HG02610 (cell line): ENCODE results near the gene TNFRSF8.
A peak's percentile ranks its signal among the peaks of the same experiment; 100 is the strongest.

Experiments used
- ATAC-seq: cut with Tn5 transposase; IDR thresholded peaks from one replicate; pipeline ENCODE4 v1.9.1; 2021; ENCODE audit warnings: mild to moderate bottlenecking, moderate library complexity; ENCODE audit not compliant: unreplicated experiment

The TNFRSF8 gene

DNA sequence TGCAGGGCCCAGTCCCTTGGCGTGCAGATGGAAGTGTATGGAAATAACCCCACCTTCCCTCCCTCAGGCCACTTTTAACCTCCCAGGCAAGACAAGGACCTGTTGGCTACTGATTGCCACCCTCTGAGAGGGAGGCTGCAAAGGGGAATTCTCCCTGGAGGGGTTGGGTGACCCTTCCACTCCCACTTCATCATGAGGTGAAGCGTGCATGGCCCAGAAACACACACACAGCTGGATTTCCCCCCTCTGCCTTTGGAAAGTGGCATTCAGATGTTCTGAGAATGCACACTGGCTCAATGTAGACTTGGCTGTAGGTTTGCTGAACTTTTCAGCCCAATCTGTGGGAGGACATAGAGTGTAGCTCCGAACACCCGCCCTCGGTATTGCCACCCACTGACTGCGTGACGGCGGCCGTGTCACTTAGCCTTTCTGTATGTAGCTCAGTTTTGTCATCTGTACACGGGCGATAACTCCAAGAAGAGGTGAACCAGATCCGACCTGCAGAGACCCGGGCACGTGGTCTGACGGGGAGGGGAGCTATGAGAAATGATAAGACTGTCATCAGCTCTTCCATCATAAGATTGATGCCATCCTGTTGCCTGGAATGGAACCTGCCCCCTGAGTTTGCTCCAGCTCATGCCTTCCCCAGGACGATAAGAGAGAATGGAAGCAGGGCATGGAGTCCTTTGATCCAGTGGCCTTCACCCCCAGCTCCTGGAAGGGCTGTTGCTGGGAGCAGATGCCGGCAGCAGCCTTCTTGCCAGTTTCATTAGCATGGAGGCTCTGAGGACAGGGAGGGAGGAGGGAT, 24.5 kb upstream of the TNFRSF8 start:
- no peak for ATAC-seq

DNA sequence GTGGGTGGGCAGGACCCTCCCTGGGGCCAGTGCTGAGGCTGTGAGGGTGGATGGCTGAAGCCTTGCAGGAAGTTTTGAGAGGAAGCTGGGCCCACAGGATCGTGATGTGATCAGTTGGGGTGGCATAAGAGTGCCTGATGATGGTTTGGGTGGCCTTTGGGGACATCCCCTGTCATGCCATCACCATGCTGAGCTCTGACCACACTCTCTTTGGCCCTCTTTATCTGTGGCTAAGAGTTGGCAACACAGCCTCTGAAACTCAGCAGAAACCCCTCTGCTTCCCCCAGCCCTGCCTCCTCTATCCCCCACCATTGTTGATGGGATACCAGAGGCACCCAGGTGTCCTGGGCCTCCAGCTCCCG, 24.0 kb upstream of the TNFRSF8 start:
- no peak for ATAC-seq

DNA sequence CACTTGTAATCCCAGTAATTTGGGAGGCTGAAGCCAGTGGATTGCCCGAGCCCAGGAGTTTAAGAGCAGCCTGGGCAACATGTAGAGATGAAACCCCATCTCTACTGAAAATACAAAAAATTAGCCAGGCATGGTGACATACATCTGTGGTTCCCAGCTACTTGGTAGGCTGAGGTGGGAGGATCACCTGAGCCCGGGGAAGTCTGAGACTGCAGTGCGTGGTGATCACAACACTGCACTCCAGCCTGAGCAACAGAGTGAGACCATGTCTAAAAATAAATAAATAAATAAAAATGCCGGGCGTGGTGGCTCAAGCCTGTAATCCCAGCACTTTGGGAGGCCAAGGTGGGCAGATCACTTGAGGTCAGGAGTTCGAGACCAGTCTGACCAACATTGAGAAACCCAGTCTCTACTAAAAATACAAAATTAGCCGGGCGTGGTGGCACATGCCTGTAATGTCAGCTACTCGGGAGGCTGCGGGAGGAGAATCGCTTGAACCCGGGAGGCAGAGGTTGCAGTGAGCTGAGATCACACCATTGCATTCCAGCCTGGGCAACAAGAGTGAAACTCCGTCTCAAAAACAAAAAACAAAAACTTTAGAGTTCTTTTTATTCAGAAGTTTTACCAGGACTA, 23.2 kb upstream of the TNFRSF8 start:
- ATAC-seq: peak; percentile 43

DNA sequence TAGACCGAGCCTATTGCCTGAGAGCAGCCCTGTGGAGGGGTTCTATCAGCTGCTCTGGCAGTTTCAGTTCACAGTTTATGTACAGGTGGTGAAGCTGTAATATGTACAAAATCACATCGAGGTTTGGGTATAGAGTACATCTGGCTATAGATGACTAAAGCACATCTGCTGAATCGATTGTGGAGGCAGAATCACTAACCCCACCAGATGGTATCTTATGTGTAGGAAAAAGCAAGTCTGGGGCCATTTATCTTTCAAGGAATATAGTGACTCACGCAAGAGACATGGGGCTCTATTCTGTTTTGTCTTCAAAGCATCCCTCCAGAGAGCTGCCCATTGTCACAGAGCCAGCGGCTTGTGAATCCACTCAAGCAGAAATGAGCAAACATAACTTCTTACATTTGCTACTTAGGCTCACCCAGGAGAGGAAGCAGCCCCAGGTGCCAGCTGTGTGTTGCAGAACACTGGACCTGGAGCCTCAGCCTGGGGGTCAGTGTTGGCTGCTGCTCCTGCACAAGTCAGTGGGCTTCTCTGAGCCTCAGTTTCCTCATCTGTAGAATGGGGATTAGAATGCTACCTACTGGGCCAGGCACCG, 22.5 kb upstream of the TNFRSF8 start:
- ATAC-seq: peak; percentile 61

DNA sequence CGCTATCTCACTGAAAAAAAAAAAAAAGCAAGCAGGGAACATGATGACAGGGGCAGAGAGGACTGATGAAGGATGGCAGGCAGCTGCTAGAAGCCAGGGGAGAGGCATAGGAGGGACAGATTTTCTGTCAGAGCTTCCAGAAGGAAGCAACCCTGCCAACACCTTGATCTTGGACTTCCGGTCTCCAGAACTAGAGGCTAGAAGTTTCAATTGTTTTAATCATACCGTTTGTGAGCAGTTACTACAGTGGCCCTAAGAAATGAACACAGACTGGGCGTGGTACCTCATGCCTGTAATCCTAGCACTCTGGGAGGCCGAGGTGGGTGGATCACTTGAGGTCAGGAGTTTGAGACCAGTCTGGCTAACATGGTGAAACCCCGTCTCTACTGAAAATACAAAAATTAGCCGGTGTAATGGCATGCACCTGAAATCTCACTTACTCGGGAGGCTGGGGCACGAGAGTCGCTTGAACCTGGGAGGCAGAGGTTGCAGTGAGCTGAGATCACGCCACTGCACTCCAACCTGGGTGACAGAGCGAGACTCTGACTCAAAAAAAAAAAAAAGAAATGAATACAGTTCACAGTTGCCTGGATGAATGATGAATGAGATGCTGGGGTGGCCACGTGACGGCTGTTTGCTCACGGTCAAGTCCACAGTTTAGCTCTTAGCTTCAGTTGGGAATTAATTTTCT, 18.8 kb upstream of the TNFRSF8 start:
- peak; percentile 27 for ATAC-seq

DNA sequence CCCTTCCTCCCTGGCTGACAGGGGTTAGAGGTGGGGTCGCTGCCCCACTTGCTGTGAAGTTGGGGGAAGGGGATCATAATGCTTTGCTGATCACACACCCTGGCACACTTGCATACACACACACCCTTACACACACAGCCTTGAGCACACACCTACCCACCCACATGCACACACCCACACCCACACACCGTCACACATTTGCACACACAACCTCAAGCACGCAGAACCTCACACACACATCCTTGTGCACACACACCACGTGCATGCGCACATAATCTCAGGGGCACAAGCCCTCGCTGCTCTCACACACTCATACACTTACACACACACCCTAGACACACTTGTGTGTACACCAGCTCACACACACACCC, 16.4 kb upstream of the TNFRSF8 start:
- no peak for ATAC-seq

DNA sequence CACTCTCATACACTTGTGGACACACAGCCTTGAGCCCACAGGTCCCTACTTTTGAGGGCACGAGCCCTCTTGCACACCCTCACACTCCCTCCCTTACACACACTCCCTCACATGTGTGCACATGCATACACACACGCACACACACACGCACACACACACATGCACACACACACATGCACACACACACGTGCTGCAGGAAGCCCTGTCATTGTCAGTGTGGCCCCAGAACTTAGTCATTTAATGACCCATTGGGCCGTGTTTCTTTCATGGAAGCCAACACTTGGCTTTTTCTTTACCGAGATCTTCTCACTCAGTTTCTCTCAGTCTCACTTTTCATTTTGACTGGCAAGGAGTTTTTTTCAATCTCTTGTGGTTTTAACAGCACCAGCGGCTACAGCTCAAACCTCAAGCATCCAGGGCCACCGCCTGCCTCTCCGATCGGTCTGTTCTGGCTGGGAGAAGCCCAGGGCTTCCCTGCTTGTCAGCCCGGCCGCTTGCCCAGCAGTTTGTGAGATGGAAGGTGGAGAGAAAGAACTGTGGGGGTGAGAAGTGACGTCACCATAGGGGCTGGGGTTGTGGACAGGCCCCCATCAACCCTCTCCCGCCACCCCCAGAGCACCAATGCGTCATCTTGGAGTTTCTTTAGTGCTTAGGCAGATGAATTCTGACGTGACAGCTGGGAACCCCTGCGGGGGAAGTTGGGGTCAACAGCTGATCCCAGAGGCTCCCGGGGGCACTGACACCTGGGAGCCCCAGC, 15.8 kb upstream of the TNFRSF8 start:
- ATAC-seq: peak; percentile 37

DNA sequence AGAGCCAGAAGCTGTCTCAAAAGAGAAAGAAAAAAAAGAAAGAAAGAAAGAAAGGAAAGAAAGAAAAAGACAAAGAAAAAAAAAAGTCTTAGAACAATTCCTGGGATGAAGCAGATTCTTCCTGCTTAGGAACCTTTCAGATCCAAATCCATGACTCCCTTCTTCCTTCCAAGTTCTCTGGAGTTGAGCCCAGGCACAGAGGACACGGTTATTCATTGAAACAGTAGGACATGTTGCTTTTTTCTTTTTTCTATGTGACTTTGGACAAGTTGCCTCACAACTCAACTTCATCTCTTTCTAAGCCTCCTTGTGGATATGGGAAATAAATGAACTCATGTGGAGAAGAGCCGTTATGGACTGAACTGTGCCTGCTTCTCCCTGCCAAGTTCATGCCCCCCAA, 14.7 kb upstream of the TNFRSF8 start:
- no peak for ATAC-seq

DNA sequence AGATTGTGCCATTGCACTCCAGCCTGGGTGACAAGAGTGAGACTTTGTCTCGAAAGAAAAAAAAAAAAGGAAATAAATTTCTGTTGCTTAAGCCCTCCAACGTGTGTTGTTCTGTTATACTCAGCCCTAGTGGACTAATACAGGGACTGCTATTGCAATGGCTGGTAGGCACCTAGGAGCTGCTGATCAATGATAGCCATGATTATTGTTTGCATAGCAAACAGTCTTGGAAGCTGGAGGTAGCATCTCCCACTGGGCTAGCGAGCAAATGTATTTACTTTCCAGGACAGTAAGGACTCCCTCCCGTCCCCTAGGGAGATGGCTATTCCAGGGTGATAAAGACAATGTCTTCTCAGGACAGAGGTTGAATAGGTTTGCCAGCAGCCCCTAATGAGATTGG, 13.5 kb upstream of the TNFRSF8 start:
- no peak for ATAC-seq

DNA sequence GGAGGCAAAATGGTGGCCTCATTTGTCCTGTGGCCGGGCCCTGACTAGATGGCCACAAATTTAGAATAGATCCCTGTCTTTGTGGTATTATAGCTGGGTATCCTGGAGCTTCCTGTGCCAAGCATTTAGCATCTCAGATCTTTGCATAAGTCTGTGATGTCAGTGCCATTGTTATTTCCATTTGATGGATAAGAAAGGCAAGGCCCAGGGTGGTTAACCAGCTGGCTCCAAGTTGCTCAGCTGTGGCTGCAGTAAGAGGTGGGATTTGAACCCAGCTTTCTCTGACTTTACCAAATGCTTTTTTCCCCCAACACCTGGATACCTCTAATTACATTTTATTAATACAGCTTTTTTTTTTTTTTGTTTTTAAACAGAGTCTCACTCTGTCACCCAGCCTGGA, 11.7 kb upstream of the TNFRSF8 start:
- no peak for ATAC-seq

DNA sequence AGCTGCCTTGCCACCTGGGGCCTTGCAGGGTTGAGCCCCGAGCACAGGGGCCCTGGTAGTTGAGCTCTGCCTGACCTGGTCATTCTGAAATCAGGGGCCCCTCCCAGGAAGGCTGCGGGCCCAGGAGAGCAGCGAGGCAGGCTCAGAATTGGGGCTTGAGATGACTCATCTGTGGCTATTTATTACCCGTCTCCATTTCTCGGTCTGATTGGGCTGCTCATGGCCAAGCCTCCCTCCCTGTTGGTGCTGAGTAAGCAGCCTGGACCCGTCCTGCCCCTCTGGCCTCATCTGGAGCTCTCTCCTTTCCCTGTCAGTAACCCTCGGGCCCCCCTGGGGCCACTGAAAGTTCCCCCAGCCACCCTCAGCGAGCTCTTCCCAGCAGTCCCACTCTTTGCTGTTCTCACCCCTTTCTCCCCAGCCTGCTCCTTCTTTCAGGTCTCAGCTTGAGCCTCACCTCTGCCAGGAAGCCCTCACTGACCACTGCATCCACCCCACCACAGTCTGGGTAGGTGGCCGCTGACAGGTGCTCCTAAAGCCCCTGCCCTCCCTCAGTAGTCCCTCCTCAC, 11.0 kb upstream of the TNFRSF8 start:
- peak; percentile 65 for ATAC-seq

DNA sequence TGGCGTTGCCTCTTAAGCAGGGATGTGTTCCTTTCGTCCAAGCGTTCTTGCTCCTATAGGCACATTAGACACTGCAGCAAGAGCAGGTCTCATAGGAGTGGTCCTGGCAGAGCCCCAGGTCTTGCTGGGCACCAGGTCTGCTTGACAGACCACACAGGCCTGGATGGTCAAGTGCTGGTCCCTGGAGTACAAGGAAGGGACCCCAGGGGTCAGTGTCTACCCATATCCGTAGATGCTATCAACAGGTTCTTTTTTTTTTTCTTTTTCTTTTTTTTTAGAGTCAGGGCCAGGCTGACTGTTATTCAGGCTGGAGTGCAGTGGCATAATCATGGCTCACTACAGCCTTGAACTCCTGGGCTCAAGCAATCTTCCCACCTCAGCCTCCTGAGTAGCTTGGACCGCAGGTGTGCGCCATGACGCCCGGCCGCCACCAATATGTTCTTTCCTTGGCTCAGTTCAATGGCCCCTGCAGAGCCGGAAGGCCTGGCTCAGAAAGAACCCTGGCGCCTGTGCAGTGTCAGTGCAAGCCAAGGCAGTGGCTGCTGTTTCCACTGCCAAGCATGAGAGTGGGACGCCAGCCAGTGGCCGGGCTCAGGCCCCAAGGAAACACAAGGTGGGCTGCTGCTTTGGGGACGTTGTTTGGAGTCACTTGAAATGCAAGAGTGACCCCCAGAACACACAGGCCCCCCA, 10.0 kb upstream of the TNFRSF8 start:
- no peak for ATAC-seq

DNA sequence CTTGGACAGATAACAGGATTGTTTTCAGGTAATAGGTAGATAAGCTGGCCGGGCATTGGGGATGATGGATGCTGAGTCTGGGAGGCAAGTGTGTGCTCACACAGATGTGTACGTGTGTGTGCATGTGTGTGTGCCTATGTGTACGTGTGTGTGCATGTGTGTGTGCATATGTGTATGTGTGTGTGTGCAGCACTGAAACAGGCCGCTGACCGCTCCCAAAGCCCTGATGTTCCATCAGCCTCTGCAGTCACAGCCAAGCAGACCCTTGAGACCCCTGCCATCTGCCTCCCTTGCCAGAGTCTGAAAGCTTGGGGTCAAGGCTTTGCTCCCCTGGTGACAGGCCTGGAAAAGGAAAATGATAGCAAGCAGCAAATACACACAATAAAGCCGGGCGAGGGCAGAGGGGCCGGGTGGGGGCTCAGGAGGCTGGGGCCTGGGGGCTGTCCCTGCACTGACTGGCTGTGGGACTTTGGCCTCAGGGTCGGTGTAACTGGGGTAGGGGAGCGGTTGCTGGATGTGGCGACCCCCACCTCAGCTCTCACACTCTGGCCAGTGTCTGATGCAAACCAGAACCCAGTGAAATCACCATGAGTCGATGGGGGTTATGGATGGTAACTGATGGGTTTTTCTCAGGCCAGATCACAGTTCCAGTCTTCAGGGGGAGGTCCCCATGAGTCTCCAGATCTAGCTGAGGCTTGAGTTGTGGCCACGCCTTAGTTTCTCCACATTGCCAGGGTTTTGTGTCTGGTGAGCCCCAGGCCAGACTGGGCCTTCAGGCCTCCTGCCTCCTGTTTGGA, 9.2 kb upstream of the TNFRSF8 start:
- ATAC-seq: no peak

DNA sequence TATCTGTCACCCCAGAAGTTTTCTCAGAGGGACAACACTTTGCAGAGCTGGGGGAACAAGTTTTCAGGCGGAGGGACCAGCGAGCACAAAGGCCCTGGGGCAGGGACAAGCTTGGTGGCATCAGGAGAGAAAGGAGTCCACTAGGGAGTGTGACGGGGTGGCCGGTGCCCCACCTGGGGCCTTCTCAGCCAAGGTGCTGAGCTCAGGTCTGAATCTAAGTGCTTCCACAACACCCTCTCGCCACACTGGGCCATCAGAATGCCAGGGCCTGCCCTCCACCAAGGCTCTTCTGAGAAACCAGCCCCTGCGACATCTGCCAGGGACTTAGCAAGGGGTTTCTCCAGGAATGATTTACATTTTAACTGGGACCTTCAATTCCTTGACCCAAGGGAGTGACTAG, 7.8 kb upstream of the TNFRSF8 start:
- no peak for ATAC-seq

DNA sequence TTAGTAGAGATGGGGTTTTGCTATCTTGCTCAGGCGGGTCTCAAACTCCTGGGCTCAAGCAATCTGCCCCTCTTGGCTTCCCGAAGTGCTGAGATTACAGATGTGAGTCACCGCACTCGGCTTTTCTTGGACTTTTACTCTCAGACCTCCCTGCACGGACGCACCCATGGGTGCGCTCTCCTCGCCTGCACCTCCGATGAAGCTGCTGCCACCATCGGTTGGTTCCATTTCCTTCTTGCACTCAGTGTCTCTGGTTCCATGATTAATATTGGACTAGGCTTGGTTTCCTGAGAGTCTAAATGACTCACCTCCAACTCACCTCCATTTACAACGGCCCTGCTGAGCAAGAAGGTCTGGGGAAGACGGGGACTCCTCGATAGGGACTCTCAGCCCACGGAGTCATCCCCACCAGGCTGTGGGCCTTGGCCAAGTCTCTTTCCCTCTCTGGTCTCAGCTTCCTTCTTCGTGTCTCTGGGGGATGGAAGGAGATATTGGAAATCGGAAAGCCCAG, 6.7 kb upstream of the TNFRSF8 start:
- no peak for ATAC-seq

DNA sequence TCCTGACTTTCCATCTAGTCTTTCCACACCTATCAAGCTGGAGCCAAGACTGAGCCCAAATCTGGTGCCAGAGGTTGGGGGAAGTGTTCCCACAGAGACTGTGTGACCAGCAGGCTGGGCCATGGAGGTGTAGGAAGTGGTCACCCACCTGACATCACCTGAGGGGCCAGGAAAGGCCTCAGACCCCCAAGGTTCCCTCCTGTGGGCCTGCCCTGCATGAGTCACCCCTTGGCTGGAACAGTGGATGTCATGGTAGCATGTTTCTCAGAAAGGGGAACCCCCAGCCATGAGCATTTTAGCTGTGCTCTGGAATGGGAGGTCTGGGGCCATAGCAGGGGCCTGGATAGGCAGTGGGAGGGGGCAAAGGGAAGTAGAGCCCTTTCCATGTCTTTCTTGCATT, 5.7 kb upstream of the TNFRSF8 start:
- no peak for ATAC-seq

DNA sequence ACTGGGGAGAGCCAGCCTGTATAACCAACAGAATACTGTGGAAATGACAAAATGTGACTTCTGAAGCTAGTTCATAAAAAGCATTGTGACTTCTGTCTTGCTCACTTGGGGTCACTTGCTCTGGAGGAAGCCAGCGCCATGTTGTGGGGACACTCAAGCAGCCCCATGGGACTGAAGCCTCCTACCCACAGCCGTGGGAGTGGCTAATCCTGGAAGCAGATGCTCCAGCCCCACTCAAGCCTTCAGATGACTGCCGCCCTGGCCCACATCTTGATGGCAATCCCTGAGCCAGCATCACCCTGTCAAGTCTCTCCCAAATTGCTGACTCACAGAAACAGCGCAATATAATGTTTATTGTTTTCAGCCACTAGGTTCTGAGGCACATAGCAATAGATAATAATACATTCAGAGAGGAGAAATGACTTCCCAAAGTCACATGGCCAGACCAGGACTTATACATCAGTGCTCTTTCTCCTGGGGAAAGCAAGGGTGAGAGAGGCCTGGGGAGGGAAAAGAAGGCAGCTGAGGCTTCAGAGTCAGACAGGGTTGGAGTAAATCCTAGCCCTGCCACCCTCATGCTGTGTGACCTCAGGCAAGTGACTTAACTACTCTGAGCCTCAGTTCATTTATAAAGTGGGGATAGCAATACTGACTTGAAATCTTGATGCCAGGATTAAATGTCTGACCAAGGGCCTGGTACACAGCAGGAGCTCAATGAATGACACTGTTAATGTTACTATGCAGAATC, 5.0 kb upstream of the TNFRSF8 start:
- no peak for ATAC-seq

DNA sequence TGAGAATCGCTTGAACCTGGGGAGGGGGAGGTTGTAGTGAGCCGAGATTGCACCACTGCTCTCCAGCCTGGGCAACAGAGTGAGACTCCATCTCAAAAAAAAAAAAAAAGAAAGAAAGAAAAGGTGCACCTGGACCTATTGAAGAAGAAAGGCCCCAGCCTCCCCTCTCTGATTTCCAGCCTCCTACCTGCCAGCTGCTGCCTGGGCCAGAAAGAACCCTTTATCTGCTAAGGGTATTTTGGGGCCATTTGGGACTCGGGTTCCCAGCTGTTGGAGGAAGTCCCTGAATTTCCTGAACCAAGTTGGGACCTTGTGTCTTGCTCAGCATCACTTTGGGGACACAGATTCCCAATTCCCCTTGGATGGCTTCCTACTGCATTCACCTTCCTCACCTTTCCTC, 3.9 kb upstream of the TNFRSF8 start:
- ATAC-seq: no peak
